DOHH2 (cell line): ENCODE data around the gene SLC9A6.

Experiments
- H3F3A ChIP-seq: fragments of 200-600 bp; sonication (generic), shearing (Covaris generic); 2 replicates; pipeline ENCODE4 v1.6.0; 2016; ENCODE audit warnings: antibody characterized with exemption, mild to moderate bottlenecking; ENCODE audit not compliant: control insufficient read depth, insufficient read depth
- H3K27ac ChIP-seq: fragments of 200-600 bp; sonication (generic); 2 replicates; pipeline ENCODE4 v1.5.1; 2014; ENCODE audit warnings: low read depth, mild to moderate bottlenecking, low read length, moderate library complexity
- H3K27me3 ChIP-seq: fragments of 200-600 bp; sonication (generic); 2 replicates; pipeline ENCODE4 v1.6.1; 2014; ENCODE audit warnings: mild to moderate bottlenecking, low read length, mixed read lengths; ENCODE audit not compliant: control insufficient read depth
- H3K36me3 ChIP-seq: fragments of 200-600 bp; sonication (generic); 2 replicates; pipeline ENCODE4 v1.6.1; 2014; ENCODE audit warnings: mild to moderate bottlenecking, low read length, moderate library complexity, mixed read lengths; ENCODE audit not compliant: control insufficient read depth
- H3K4me1 ChIP-seq: fragments of 200-600 bp; sonication (generic); 2 replicates; pipeline ENCODE4 v1.6.1; 2014; ENCODE audit warnings: mild to moderate bottlenecking, low read length, mixed read lengths; ENCODE audit not compliant: control insufficient read depth
- H3K4me2 ChIP-seq: fragments of 200-600 bp; sonication (generic); 2 replicates; pipeline ENCODE4 v1.6.0; 2014; ENCODE audit warnings: mild to moderate bottlenecking, low read length, moderate library complexity
- H3K4me3 ChIP-seq: fragments of 200-600 bp; sonication (generic); 2 replicates; pipeline ENCODE4 v1.5.1; 2014; ENCODE audit warnings: mild to moderate bottlenecking, low read length, mixed read lengths
- H3K79me2 ChIP-seq: fragments of 200-600 bp; sonication (generic); 2 replicates; pipeline ENCODE4 v1.6.1; 2014; ENCODE audit warnings: mild to moderate bottlenecking, low read length, mixed read lengths; ENCODE audit not compliant: control insufficient read depth
- H3K9me2 ChIP-seq: fragments of 200-600 bp; sonication (generic); replicated peaks from 2 replicates; pipeline ENCODE4 v1.6.1; 2014; ENCODE audit warnings: mild to moderate bottlenecking, low read length, mixed read lengths; ENCODE audit not compliant: control insufficient read depth
- H3K9me3 ChIP-seq: fragments of 200-600 bp; sonication (generic); 2 replicates; pipeline ENCODE4 v1.6.1; 2014; ENCODE audit warnings: antibody characterized with exemption, low read length, mixed read lengths; ENCODE audit not compliant: control insufficient read depth, insufficient read depth
- H4K20me1 ChIP-seq: fragments of 200-600 bp; sonication (generic); 2 replicates; pipeline ENCODE4 v1.6.0; 2014; ENCODE audit warnings: low read depth, mild to moderate bottlenecking, antibody characterized with exemption, low read length, moderate library complexity; ENCODE audit not compliant: control insufficient read depth, insufficient read depth
- CTCF ChIP-seq: fragments of 200-600 bp; sonication (generic); IDR thresholded peaks from one replicate; pipeline ENCODE4 v1.5.1; 2014; ENCODE audit warnings: antibody characterized with exemption, mild to moderate bottlenecking, low read depth, low read length; ENCODE audit not compliant: poor library complexity, severe bottlenecking
- EZH2phosphoT487 ChIP-seq: fragments of 200-600 bp; sonication (generic); IDR thresholded peaks from 2 replicates; pipeline ENCODE4 v1.6.1; 2017; ENCODE audit warnings: borderline replicate concordance, mild to moderate bottlenecking, antibody characterized with exemption, low read length, moderate library complexity, mixed read lengths

SLC9A6 gene

GRCh38 chrX:136064661-136065043 lies 79.4 kb downstream of the SLC9A6 start:
- Histone ChIP-seq H3F3A (no peaks in the 10 kb centered on the region), H4K20me1 (no peaks in the 10 kb centered on the region), H3K27me3 (peaks cover 3% of the 10 kb centered on the region; the same call in 1 of the 2 replicates), H3K79me2 (no peaks in the 10 kb centered on the region), H3K9me2 (no peaks in the 10 kb centered on the region), H3K4me1 (no peaks in the 10 kb centered on the region), H3K27ac (no peak overlapping the region), H3K4me3 (no peak overlapping the region), H3K9me3 (no peaks in the 10 kb centered on the region), H3K4me2 (no peak overlapping the region), H3K36me3 (no peaks in the 10 kb centered on the region)
- TF ChIP-seq CTCF (no peak), EZH2phosphoT487 (no peak)

- Histone ChIP-seq H3K9me2 (no peaks in the 10 kb centered on the region), H3K27ac (no peak overlapping the region), H3K4me3 (no peak overlapping the region), H3K9me3 (no peaks in the 10 kb centered on the region), H3K4me2 (no peak overlapping the region), H3F3A (no peaks in the 10 kb centered on the region), H4K20me1 (no peaks in the 10 kb centered on the region), H3K79me2 (no peaks in the 10 kb centered on the region), H3K27me3 (peaks cover 3% of the 10 kb centered on the region; the same call in 1 of the 2 replicates), H3K4me1 (no peaks in the 10 kb centered on the region), H3K36me3 (no peaks in the 10 kb centered on the region)
- TF ChIP-seq CTCF (no peak), EZH2phosphoT487 (no peak)
Measured at GRCh38 chrX:136065044-136065671, 79.9 kb downstream of the SLC9A6 start.

GRCh38 chrX:136067097-136067496 lies 81.9 kb downstream of the SLC9A6 start:
- H3K9me3 ChIP-seq = no peaks in the 10 kb centered on the region
- no peak overlapping the region for H3K4me3 ChIP-seq
- H4K20me1 ChIP-seq = no peaks in the 10 kb centered on the region
- no peak for TF ChIP-seq CTCF
- no peak for TF ChIP-seq EZH2phosphoT487
- no peaks in the 10 kb centered on the region for H3K4me1 ChIP-seq
- no peaks in the 10 kb centered on the region for H3K9me2 ChIP-seq
- H3K36me3 ChIP-seq = no peaks in the 10 kb centered on the region
- no peaks in the 10 kb centered on the region for H3F3A ChIP-seq
- H3K4me2 ChIP-seq = no peak overlapping the region
- peaks cover 3% of the 10 kb centered on the region; the same call in 1 of the 2 replicates for H3K27me3 ChIP-seq
- H3K27ac ChIP-seq = no peak overlapping the region
- no peaks in the 10 kb centered on the region for H3K79me2 ChIP-seq

- Histone ChIP-seq H4K20me1 (no peaks in the 10 kb centered on the region), H3F3A (no peaks in the 10 kb centered on the region), H3K36me3 (no peaks in the 10 kb centered on the region), H3K27me3 (peaks cover 3% of the 10 kb centered on the region; the same call in 1 of the 2 replicates), H3K27ac (no peak overlapping the region), H3K4me1 (no peaks in the 10 kb centered on the region), H3K9me3 (no peaks in the 10 kb centered on the region), H3K9me2 (no peaks in the 10 kb centered on the region), H3K79me2 (no peaks in the 10 kb centered on the region), H3K4me2 (no peak overlapping the region), H3K4me3 (no peak overlapping the region)
- no peak for TF ChIP-seq EZH2phosphoT487
Measured at GRCh38 chrX:136067966-136068365, 82.7 kb downstream of the SLC9A6 start.
